Measurements from ENCODE around the gene NUBP1.

The NUBP1 gene

DNA sequence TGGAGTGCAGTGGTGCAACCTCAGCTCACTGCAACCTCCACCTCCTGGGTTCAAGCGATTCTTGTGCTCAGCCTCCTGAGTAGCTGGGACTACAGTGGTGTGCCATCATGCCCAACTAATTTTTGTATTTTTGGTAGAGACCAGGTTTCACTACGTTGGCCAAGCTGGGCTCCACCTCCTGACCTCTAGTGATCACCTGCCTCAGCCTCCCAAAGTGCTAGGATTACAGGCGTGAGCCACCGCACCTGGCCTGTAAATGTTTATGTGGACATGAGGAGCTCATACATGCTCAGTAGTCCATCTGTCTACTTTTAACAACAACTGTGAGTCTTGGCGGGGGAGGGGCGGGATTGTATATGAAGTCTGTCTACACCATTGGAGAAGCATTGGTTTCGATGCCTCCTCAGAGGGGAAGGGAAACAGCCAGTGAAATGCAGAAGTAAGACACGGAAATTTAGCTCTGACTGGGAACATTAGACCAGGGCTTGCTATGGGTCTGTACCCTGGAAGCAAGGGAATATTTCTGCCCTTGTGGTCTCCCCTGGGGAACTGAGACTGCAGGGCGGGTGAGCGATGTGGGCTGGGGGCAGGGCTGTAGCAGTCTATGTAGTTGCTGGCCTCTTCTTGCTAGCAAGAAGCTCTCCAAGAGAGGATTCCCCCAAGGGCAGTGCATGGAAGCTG is 9.3 kb downstream of the NUBP1 start:
- H3K18ac ChIP-seq (ENCODE audit: low read length), result no peak overlapping the region
- H3K4me2 ChIP-seq (ENCODE audit: low read length), result no peak overlapping the region
- no peaks in the 10 kb centered on the region for H3K27me3 ChIP-seq (ENCODE audit: insufficient read depth, low read length)
- no peaks in the 10 kb centered on the region for H3K9me3 ChIP-seq (ENCODE audit: insufficient read depth, low read depth, low read length)
- H3K36me3 ChIP-seq (ENCODE audit: control insufficient read depth in 1 of 2, insufficient read depth in 2 of 2, low read length in 2 of 2), result peaks cover 3 to 10% of the 10 kb centered on the region in 2 experiments
- DNase-seq, result peak; percentile 9 to 31
- H3K4me3 ChIP-seq (ENCODE audit: low read depth, low read length), result no peak overlapping the region
- H4K12ac ChIP-seq (ENCODE audit: low read depth, low read length), result no peak overlapping the region
- no peak overlapping the region for H2BK120ac ChIP-seq (ENCODE audit: insufficient read depth, low read length, poor library complexity)
- no peak overlapping the region for H3K4ac ChIP-seq (ENCODE audit: low read depth, low read length)
- no peak overlapping the region for H2AK5ac ChIP-seq (ENCODE audit: low read length)
- H3K79me1 ChIP-seq (ENCODE audit: low read length), result no peaks in the 10 kb centered on the region
- H3K23ac ChIP-seq (ENCODE audit: low read length), result no peak overlapping the region
- no CpG with 5 or more reads among the region's 10 CpGs for WGBS (ENCODE audit: extremely low coverage, insufficient coverage, insufficient read length)
- H2BK12ac ChIP-seq (ENCODE audit: low read length), result no peak overlapping the region
- H3K9ac ChIP-seq (ENCODE audit: low read length), result no peak overlapping the region
- no peak overlapping the region for H3K27ac ChIP-seq (ENCODE audit: low read depth, low read length)
- no peaks in the 10 kb centered on the region for H3K4me1 ChIP-seq (ENCODE audit: control insufficient read depth in 1 of 2, insufficient read depth in 2 of 2, low read length in 2 of 2)
- H3K14ac ChIP-seq (ENCODE audit: low read length), result no peak overlapping the region
- H2BK5ac ChIP-seq (ENCODE audit: low read depth, low read length, poor library complexity), result no peak overlapping the region
- H4K91ac ChIP-seq (ENCODE audit: low read depth, low read length), result no peak overlapping the region
- no peak overlapping the region for H4K8ac ChIP-seq (ENCODE audit: low read depth, low read length)
- no peak overlapping the region for H2AFZ ChIP-seq (ENCODE audit: insufficient read depth, low read length, poor library complexity)
- H3K79me2 ChIP-seq (ENCODE audit: control insufficient read depth, insufficient read depth, low read length, poor library complexity), result no peaks in the 10 kb centered on the region

GRCh38 chr16:10753670-10754069 is 10.0 kb downstream of the NUBP1 start:
- Histone ChIP-seq H4K8ac (ENCODE audit: low read depth, low read length) (no peak overlapping the region), H3K4me1 (ENCODE audit: control insufficient read depth in 1 of 2, insufficient read depth in 2 of 2, low read length in 2 of 2) (no peaks in the 10 kb centered on the region), H3K36me3 (ENCODE audit: control insufficient read depth in 1 of 2, insufficient read depth in 2 of 2, low read length in 2 of 2) (peaks cover 7 to 16% of the 10 kb centered on the region in 2 experiments), H2BK120ac (ENCODE audit: insufficient read depth, low read length, poor library complexity) (no peak overlapping the region), H2BK5ac (ENCODE audit: low read depth, low read length, poor library complexity) (no peak overlapping the region), H2AK5ac (ENCODE audit: low read length) (no peak overlapping the region), H3K14ac (ENCODE audit: low read length) (no peak overlapping the region), H3K79me2 (ENCODE audit: control insufficient read depth, insufficient read depth, low read length, poor library complexity) (no peaks in the 10 kb centered on the region), H3K27me3 (ENCODE audit: insufficient read depth, low read length) (no peaks in the 10 kb centered on the region), H3K18ac (ENCODE audit: low read length) (no peak overlapping the region), H4K12ac (ENCODE audit: low read depth, low read length) (no peak overlapping the region), H2BK12ac (ENCODE audit: low read length) (no peak overlapping the region), H3K9me3 (ENCODE audit: insufficient read depth, low read depth, low read length) (no peaks in the 10 kb centered on the region), H3K4ac (ENCODE audit: low read depth, low read length) (no peak overlapping the region), H2AFZ (ENCODE audit: insufficient read depth, low read length, poor library complexity) (no peak overlapping the region), H3K9ac (ENCODE audit: low read length) (no peak overlapping the region), H3K27ac (ENCODE audit: low read depth, low read length) (no peak overlapping the region), H3K4me3 (ENCODE audit: low read depth, low read length) (no peak overlapping the region), H3K79me1 (ENCODE audit: low read length) (no peaks in the 10 kb centered on the region), H3K4me2 (ENCODE audit: low read length) (no peak overlapping the region), H4K91ac (ENCODE audit: low read depth, low read length) (no peak overlapping the region), H3K23ac (ENCODE audit: low read length) (no peak overlapping the region)
- WGBS (ENCODE audit: extremely low coverage, insufficient coverage, insufficient read length), result no CpG with 5 or more reads among the region's 7 CpGs
- no peak for DNase-seq

- Histone ChIP-seq H2BK12ac (ENCODE audit: low read length) (no peak overlapping the region), H2AK5ac (ENCODE audit: low read length) (no peak overlapping the region), H3K4ac (ENCODE audit: low read depth, low read length) (no peak overlapping the region), H2BK120ac (ENCODE audit: insufficient read depth, low read length, poor library complexity) (no peak overlapping the region), H4K91ac (ENCODE audit: low read depth, low read length) (no peak overlapping the region), H4K12ac (ENCODE audit: low read depth, low read length) (no peak overlapping the region), H3K14ac (ENCODE audit: low read length) (no peak overlapping the region), H3K36me3 (ENCODE audit: control insufficient read depth in 1 of 2, insufficient read depth in 2 of 2, low read length in 2 of 2) (peaks cover 15 to 22% of the 10 kb centered on the region in 2 experiments), H4K8ac (ENCODE audit: low read depth, low read length) (no peak overlapping the region), H3K4me2 (ENCODE audit: low read length) (no peak overlapping the region), H2BK5ac (ENCODE audit: low read depth, low read length, poor library complexity) (no peak overlapping the region), H3K79me2 (ENCODE audit: control insufficient read depth, insufficient read depth, low read length, poor library complexity) (no peaks in the 10 kb centered on the region), H3K27me3 (ENCODE audit: insufficient read depth, low read length) (no peaks in the 10 kb centered on the region), H3K18ac (ENCODE audit: low read length) (no peak overlapping the region), H3K23ac (ENCODE audit: low read length) (no peak overlapping the region), H3K9me3 (ENCODE audit: insufficient read depth, low read depth, low read length) (peaks cover 2% of the 10 kb centered on the region), H3K4me1 (ENCODE audit: control insufficient read depth in 1 of 2, insufficient read depth in 2 of 2, low read length in 2 of 2) (no peaks in the 10 kb centered on the region), H3K79me1 (ENCODE audit: low read length) (no peaks in the 10 kb centered on the region), H2AFZ (ENCODE audit: insufficient read depth, low read length, poor library complexity) (no peak overlapping the region), H3K27ac (ENCODE audit: low read depth, low read length) (no peak overlapping the region), H3K4me3 (ENCODE audit: low read depth, low read length) (no peak overlapping the region), H3K9ac (ENCODE audit: low read length) (no peak overlapping the region)
- DNase-seq, result peak in 1 of 2 donors; percentile 27
- WGBS (ENCODE audit: extremely low coverage, insufficient coverage, insufficient read length), result no CpG with 5 or more reads among the region's 4 CpGs
These were observed 11.3 kb downstream of the NUBP1 start for GRCh38 chr16:10754941-10755340.

GRCh38 chr16:10756574-10756973 is 12.9 kb downstream of the NUBP1 start:
- Histone ChIP-seq H3K79me2 (ENCODE audit: control insufficient read depth, insufficient read depth, low read length, poor library complexity) (no peaks in the 10 kb centered on the region), H2BK12ac (ENCODE audit: low read length) (no peak overlapping the region), H4K12ac (ENCODE audit: low read depth, low read length) (no peak overlapping the region), H3K4ac (ENCODE audit: low read depth, low read length) (no peak overlapping the region), H3K9me3 (ENCODE audit: insufficient read depth, low read depth, low read length) (peaks cover 2% of the 10 kb centered on the region), H3K36me3 (ENCODE audit: control insufficient read depth in 1 of 2, insufficient read depth in 2 of 2, low read length in 2 of 2) (peaks cover 25 to 30% of the 10 kb centered on the region in 2 experiments), H3K18ac (ENCODE audit: low read length) (no peak overlapping the region), H3K9ac (ENCODE audit: low read length) (no peak overlapping the region), H4K91ac (ENCODE audit: low read depth, low read length) (no peak overlapping the region), H2BK5ac (ENCODE audit: low read depth, low read length, poor library complexity) (no peak overlapping the region), H2AFZ (ENCODE audit: insufficient read depth, low read length, poor library complexity) (no peak overlapping the region), H3K79me1 (ENCODE audit: low read length) (no peaks in the 10 kb centered on the region), H3K4me3 (ENCODE audit: low read depth, low read length) (no peak overlapping the region), H2BK120ac (ENCODE audit: insufficient read depth, low read length, poor library complexity) (no peak overlapping the region), H3K27ac (ENCODE audit: low read depth, low read length) (no peak overlapping the region), H2AK5ac (ENCODE audit: low read length) (no peak overlapping the region), H3K23ac (ENCODE audit: low read length) (no peak overlapping the region), H3K4me1 (ENCODE audit: control insufficient read depth in 1 of 2, insufficient read depth in 2 of 2, low read length in 2 of 2) (no peaks in the 10 kb centered on the region), H3K27me3 (ENCODE audit: insufficient read depth, low read length) (no peaks in the 10 kb centered on the region), H4K8ac (ENCODE audit: low read depth, low read length) (no peak overlapping the region), H3K14ac (ENCODE audit: low read length) (no peak overlapping the region), H3K4me2 (ENCODE audit: low read length) (no peak overlapping the region)
- WGBS (ENCODE audit: extremely low coverage, insufficient coverage, insufficient read length), result no CpG with 5 or more reads among the region's 6 CpGs
- DNase-seq, result no peak

All from trophoblast cell (in vitro differentiated cells and primary cell).